ENCODE measurements around the gene CYP39A1.

The CYP39A1 gene

GRCh38 chr6:46513533-46513932 lies 139.1 kb downstream of the CYP39A1 start:
- Histone ChIP-seq H3K27me3 (no peaks in the 10 kb centered on the region), H3K9me3 (replicated peaks in 1 of 11) (no peaks in the 10 kb centered on the region), H3K4me1 (no peaks in the 10 kb centered on the region), H3K9ac (no peak overlapping the region), H4K20me1 (no peaks in the 10 kb centered on the region), H3K36me3 (no peaks in the 10 kb centered on the region), H3K4me2 (no peak overlapping the region), H3K4me3 (no peak overlapping the region), H3K27ac (no peak overlapping the region)
- no peak for TF ChIP-seq Cebpa-rat (IDR thresholded peaks at IDR 0.05)

GRCh38 chr6:46511320-46511719 lies 141.3 kb downstream of the CYP39A1 start:
- no peaks in the 10 kb centered on the region for H3K4me1 ChIP-seq
- no peak overlapping the region for H3K9ac ChIP-seq
- no peak overlapping the region for H3K4me2 ChIP-seq
- no peaks in the 10 kb centered on the region for H3K9me3 ChIP-seq (replicated peaks in 1 of 11)
- H3K36me3 ChIP-seq: no peaks in the 10 kb centered on the region
- H4K20me1 ChIP-seq: no peaks in the 10 kb centered on the region
- H3K27ac ChIP-seq: no peak overlapping the region
- TF ChIP-seq Cebpa-rat (IDR thresholded peaks at IDR 0.05): no peak
- H3K27me3 ChIP-seq: no peaks in the 10 kb centered on the region
- H3K4me3 ChIP-seq: no peak overlapping the region

GRCh38 chr6:46510651-46511050 lies 142.0 kb downstream of the CYP39A1 start:
- no peaks in the 10 kb centered on the region for H3K4me1 ChIP-seq
- no peak overlapping the region for H3K4me3 ChIP-seq
- H3K9ac ChIP-seq: no peak overlapping the region
- no peaks in the 10 kb centered on the region for H3K9me3 ChIP-seq (replicated peaks in 1 of 11)
- H3K4me2 ChIP-seq: no peak overlapping the region
- no peaks in the 10 kb centered on the region for H3K36me3 ChIP-seq
- no peaks in the 10 kb centered on the region for H3K27me3 ChIP-seq
- no peaks in the 10 kb centered on the region for H4K20me1 ChIP-seq
- no peak for TF ChIP-seq Cebpa-rat (IDR thresholded peaks at IDR 0.05)
- H3K27ac ChIP-seq: no peak overlapping the region

DNA sequence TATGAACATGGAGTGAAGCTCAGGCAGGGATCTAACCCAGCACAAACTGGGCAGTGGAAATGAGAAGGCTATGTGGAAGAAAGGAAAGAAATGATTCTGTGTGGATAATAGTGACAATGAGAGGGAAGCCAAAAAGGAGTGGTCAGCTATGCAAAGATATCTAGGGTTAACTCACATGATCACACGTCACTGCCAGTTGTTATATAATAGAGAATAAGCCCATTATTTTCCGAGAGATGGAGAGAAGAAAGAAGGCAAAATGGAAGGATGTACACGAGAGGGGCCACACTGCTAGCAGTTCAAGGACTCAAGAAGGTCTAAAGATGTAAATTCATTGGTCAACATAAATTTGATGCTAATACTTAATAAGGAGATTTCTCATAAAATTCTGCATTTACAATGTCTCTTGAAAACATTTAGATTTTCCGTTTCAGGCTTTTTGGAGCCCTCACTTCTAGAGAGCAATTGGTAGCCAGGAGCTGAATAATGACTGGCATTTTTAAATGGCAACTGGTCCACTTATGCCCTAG lies 142.6 kb downstream of the CYP39A1 start:
- no peak for TF ChIP-seq Cebpa-rat (IDR thresholded peaks at IDR 0.05)
- Histone ChIP-seq H3K27ac (no peak overlapping the region), H3K9me3 (replicated peaks in 1 of 11) (no peaks in the 10 kb centered on the region), H4K20me1 (no peaks in the 10 kb centered on the region), H3K4me2 (no peak overlapping the region), H3K9ac (no peak overlapping the region), H3K4me3 (no peak overlapping the region), H3K27me3 (no peaks in the 10 kb centered on the region), H3K4me1 (no peaks in the 10 kb centered on the region), H3K36me3 (no peaks in the 10 kb centered on the region)

- Histone ChIP-seq H3K27me3 (no peaks in the 10 kb centered on the region), H3K9me3 (replicated peaks in 1 of 11) (no peaks in the 10 kb centered on the region), H4K20me1 (no peaks in the 10 kb centered on the region), H3K4me2 (no peak overlapping the region), H3K4me1 (no peaks in the 10 kb centered on the region), H3K9ac (no peak overlapping the region), H3K27ac (no peak overlapping the region), H3K36me3 (no peaks in the 10 kb centered on the region), H3K4me3 (no peak overlapping the region)
- no peak for TF ChIP-seq Cebpa-rat (IDR thresholded peaks at IDR 0.05)
Observed at GRCh38 chr6:46509063-46509462, 143.6 kb downstream of the CYP39A1 start.

- no peak overlapping the region for H3K9ac ChIP-seq
- H3K9me3 ChIP-seq (replicated peaks in 1 of 11): no peaks in the 10 kb centered on the region
- H3K27me3 ChIP-seq: no peaks in the 10 kb centered on the region
- no peaks in the 10 kb centered on the region for H3K4me1 ChIP-seq
- H3K27ac ChIP-seq: no peak overlapping the region
- H4K20me1 ChIP-seq: no peaks in the 10 kb centered on the region
- H3K4me2 ChIP-seq: no peak overlapping the region
- TF ChIP-seq Cebpa-rat (IDR thresholded peaks at IDR 0.05): no peak
- H3K4me3 ChIP-seq: no peak overlapping the region
- no peaks in the 10 kb centered on the region for H3K36me3 ChIP-seq
Observed at GRCh38 chr6:46507426-46507825, 145.2 kb downstream of the CYP39A1 start.

GRCh38 chr6:46505693-46506512 lies 146.7 kb downstream of the CYP39A1 start:
- TF ChIP-seq Cebpa-rat (IDR thresholded peaks at IDR 0.05): no peak
- Histone ChIP-seq H3K4me1 (no peaks in the 10 kb centered on the region), H3K9ac (no peak overlapping the region), H3K4me3 (no peak overlapping the region), H4K20me1 (no peaks in the 10 kb centered on the region), H3K27ac (no peak overlapping the region), H3K27me3 (no peaks in the 10 kb centered on the region), H3K36me3 (no peaks in the 10 kb centered on the region), H3K9me3 (replicated peaks in 1 of 11) (no peaks in the 10 kb centered on the region), H3K4me2 (no peak overlapping the region)

- Histone ChIP-seq H3K9me3 (replicated peaks in 1 of 11) (no peaks in the 10 kb centered on the region), H3K27me3 (no peaks in the 10 kb centered on the region), H3K36me3 (no peaks in the 10 kb centered on the region), H4K20me1 (no peaks in the 10 kb centered on the region), H3K4me1 (no peaks in the 10 kb centered on the region), H3K27ac (no peak overlapping the region), H3K4me2 (no peak overlapping the region), H3K9ac (no peak overlapping the region), H3K4me3 (no peak overlapping the region)
- TF ChIP-seq Cebpa-rat (IDR thresholded peaks at IDR 0.05): no peak
Observed at GRCh38 chr6:46504242-46504641, 148.4 kb downstream of the CYP39A1 start.

GRCh38 chr6:46502486-46503119 lies 150.0 kb downstream of the CYP39A1 start:
- H3K27ac ChIP-seq: no peak overlapping the region
- no peaks in the 10 kb centered on the region for H3K9me3 ChIP-seq (replicated peaks in 1 of 11)
- H3K4me1 ChIP-seq: no peaks in the 10 kb centered on the region
- H4K20me1 ChIP-seq: no peaks in the 10 kb centered on the region
- TF ChIP-seq Cebpa-rat (IDR thresholded peaks at IDR 0.05): no peak
- no peak overlapping the region for H3K4me2 ChIP-seq
- H3K9ac ChIP-seq: no peak overlapping the region
- H3K36me3 ChIP-seq: no peaks in the 10 kb centered on the region
- H3K27me3 ChIP-seq: no peaks in the 10 kb centered on the region
- no peak overlapping the region for H3K4me3 ChIP-seq

Data from BLaER1 treated with 17β-estradiol and CSF1 and Interleukin-3, amounts not matched to agents 10 nM and 100 nM (cell line).